NB4 (cell line): ENCODE data around the gene CACYBP.

Experiments
- CTCF ChIP-seq: IDR thresholded peaks from one replicate; pipeline ENCODE4 v1.5.1; 2012; ENCODE audit warnings: low read depth, low read length
- POLR2A ChIP-seq: IDR thresholded peaks from 2 replicates; pipeline ENCODE4 v1.6.1; 2011; ENCODE audit warnings: mild to moderate bottlenecking; ENCODE audit not compliant: insufficient read length; ENCODE audit errors: extremely low read depth

GRCh38 chr1:175000697-175001187 lies 995 bp downstream of the CACYBP start:
- TF ChIP-seq CTCF: no peak
- TF ChIP-seq POLR2A: no peak
